ENCODE measurements around the gene FBN2. TPM values are rescaled to one million over a fixed set of nuclear protein-coding genes. Genes with fewer than 3 reads are reported as not detected.

The FBN2 gene
- total RNA-seq, 1 experiment from 2014 or later = 0.08 TPM

GRCh38 chr5:128586848-128587247, 48.8 kb upstream of the FBN2 start:
- Histone ChIP-seq H3K27me3 (ENCODE audit: control insufficient read depth, insufficient read depth, low read length) (no peaks in the 10 kb centered on the region), H3K9me3 (ENCODE audit: control insufficient read depth, insufficient read depth, low read depth, low read length) (no peaks in the 10 kb centered on the region; the same call in 1 of the 2 replicates), H3K4me3 (ENCODE audit: low read depth in 2 of 2, low read length in 2 of 2) (no peak overlapping the region), H3K27ac (ENCODE audit: low read length) (no peak overlapping the region), H3K36me3 (ENCODE audit: control insufficient read depth, insufficient read depth, low read length) (no peaks in the 10 kb centered on the region), H3K4me1 (ENCODE audit: control insufficient read depth, insufficient read depth, low read length) (no peaks in the 10 kb centered on the region)
- CTCF ChIA-PET = no interaction called here
- ATAC-seq (no peak), DNase-seq (ENCODE audit: low read depth, low spot score) (no peak)
- no peak for TF ChIP-seq POLR2AphosphoS5 (IDR thresholded peaks at IDR 0.05; ENCODE audit: low read depth, low read length)
- no peak for TF ChIP-seq REST (IDR thresholded peaks at IDR 0.05; ENCODE audit: insufficient read depth in 1 of 2, low read depth in 2 of 2, low read length in 1 of 2)
- no peak for TF ChIP-seq CTCF (IDR thresholded peaks at IDR 0.05)
- TF ChIP-seq TCF7L2 (IDR thresholded peaks at IDR 0.05; ENCODE audit: low read depth, low read length) = no peak
- no peak for TF ChIP-seq SIN3A (IDR thresholded peaks at IDR 0.05; ENCODE audit: borderline replicate concordance, insufficient read depth, low read depth, low read length)
- in situ Hi-C loops (cut with HindIII; ENCODE audit: low pct_unique_long_range_greater_than_20kb, low sequenced_read_pairs) = no loop called here
- intact Hi-C loops (cut with micrococcal nuclease; ENCODE audit: unreplicated experiment) = no loop called here
- no TSS peak for BruUV-seq (replicated peaks)
- POLR2A ChIA-PET = no interaction called here

- BruUV-seq (replicated peaks) = no TSS peak
- no peaks in the 10 kb centered on the region for H3K27me3 ChIP-seq (ENCODE audit: control insufficient read depth, insufficient read depth, low read length)
- intact Hi-C loops (cut with micrococcal nuclease; ENCODE audit: unreplicated experiment) = no loop called here
- in situ Hi-C loops (cut with HindIII; ENCODE audit: low pct_unique_long_range_greater_than_20kb, low sequenced_read_pairs) = no loop called here
- H3K4me1 ChIP-seq (ENCODE audit: control insufficient read depth, insufficient read depth, low read length) = no peaks in the 10 kb centered on the region
- no peaks in the 10 kb centered on the region for H3K9me3 ChIP-seq (ENCODE audit: control insufficient read depth, insufficient read depth, low read depth, low read length)
- H3K4me3 ChIP-seq (ENCODE audit: low read depth in 2 of 2, low read length in 2 of 2) = no peak overlapping the region
- CTCF ChIA-PET = no interaction called here
- POLR2A ChIA-PET = no interaction called here
- no peak for ATAC-seq
- H3K27ac ChIP-seq (ENCODE audit: low read length) = no peak overlapping the region
- TF ChIP-seq TCF7L2 (IDR thresholded peaks at IDR 0.05; ENCODE audit: low read depth, low read length) (no peak), CTCF (IDR thresholded peaks at IDR 0.05) (no peak), POLR2AphosphoS5 (IDR thresholded peaks at IDR 0.05; ENCODE audit: low read depth, low read length) (no peak), REST (IDR thresholded peaks at IDR 0.05; ENCODE audit: insufficient read depth in 1 of 2, low read depth in 2 of 2, low read length in 1 of 2) (no peak), SIN3A (IDR thresholded peaks at IDR 0.05; ENCODE audit: borderline replicate concordance, insufficient read depth, low read depth, low read length) (no peak)
- DNase-seq (ENCODE audit: low read depth, low spot score) = no peak
- no peaks in the 10 kb centered on the region for H3K36me3 ChIP-seq (ENCODE audit: control insufficient read depth, insufficient read depth, low read length)
These were observed 41.6 kb upstream of the FBN2 start for GRCh38 chr5:128579639-128580038.
